ENCODE results near the gene KCNQ5. TPM values are rescaled to one million over a fixed set of nuclear protein-coding genes. Genes with fewer than 3 reads are reported as not detected.
A peak's percentile ranks its signal among the peaks of the same experiment; 100 is the strongest.

The KCNQ5 gene
- total RNA-seq, 2 experiments from 2014 or later = 10.0 to 11.8 TPM

DNA sequence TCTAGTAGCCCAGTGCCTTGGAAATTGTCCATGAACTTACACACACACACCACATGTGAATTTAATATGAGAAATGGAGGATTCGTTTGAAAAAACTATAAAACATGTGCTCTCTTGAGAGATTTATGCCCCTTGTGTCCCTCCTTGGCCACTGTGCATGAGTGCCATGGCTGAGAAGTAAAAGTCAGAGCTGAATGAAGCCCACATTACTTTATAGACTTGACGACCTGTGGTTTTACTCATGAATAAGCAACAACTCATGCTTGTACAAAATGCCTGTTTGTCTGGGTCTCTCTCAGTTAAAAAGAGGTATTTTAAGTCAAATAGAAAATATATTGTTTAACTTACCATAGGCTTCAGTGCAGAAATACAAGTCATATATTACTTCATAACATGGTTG lies 102.7 kb downstream of the KCNQ5 start:
- CTCF ChIA-PET = no interaction called here
- no peak for DNase-seq
- Mint-ChIP-seq H3K27ac (no peak overlapping the region), H3K4me3 (no peak overlapping the region), H3K27me3 (ENCODE audit: low read depth) (no peaks in the 10 kb centered on the region), H3K9me3 (ENCODE audit: insufficient read depth) (no peaks in the 10 kb centered on the region), H3K36me3 (ENCODE audit: low read depth) (peaks cover 4% of the 10 kb centered on the region), H3K4me1 (ENCODE audit: low read depth) (no peaks in the 10 kb centered on the region)
- POLR2A ChIA-PET = no interaction called here
- no peak for ATAC-seq

DNA sequence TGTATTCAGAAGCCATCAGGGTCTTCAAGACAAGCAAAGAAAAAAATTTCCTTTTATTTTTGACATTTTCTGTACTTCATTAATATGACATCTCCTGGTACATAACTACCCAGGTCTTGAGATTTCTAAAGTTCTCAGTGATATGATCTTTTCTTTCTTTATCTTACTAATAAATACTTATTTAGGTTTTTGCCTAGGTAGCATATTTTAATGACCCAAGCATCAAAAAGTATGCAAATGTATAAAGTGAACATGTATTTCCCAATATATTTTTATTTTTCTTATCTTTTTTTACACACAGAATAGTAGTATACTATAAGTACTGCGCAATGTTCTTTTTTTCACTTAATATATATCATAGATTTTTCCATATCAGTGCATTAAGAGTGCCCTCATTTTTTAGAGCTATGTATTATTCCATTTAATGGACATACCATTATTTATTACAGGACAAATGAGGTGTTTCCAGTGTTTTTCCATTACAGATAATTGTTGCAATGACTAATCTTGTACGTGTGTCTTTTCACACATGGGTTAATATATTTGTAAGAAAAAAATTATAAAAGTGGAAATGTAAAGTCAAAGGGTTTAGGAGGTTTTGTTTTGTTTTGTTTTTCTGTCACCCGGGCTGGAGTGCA lies 107.0 kb downstream of the KCNQ5 start:
- no peaks in the 10 kb centered on the region for H3K27me3 Mint-ChIP-seq (ENCODE audit: low read depth)
- no peak for DNase-seq
- H3K9me3 Mint-ChIP-seq (ENCODE audit: insufficient read depth) = no peaks in the 10 kb centered on the region
- H3K36me3 Mint-ChIP-seq (ENCODE audit: low read depth) = peaks cover 2% of the 10 kb centered on the region
- no peak for ATAC-seq
- no peak overlapping the region for H3K27ac Mint-ChIP-seq
- H3K4me3 Mint-ChIP-seq = no peak overlapping the region
- H3K4me1 Mint-ChIP-seq (ENCODE audit: low read depth) = no peaks in the 10 kb centered on the region
- POLR2A ChIA-PET = no interaction called here
- CTCF ChIA-PET = no interaction called here

DNA sequence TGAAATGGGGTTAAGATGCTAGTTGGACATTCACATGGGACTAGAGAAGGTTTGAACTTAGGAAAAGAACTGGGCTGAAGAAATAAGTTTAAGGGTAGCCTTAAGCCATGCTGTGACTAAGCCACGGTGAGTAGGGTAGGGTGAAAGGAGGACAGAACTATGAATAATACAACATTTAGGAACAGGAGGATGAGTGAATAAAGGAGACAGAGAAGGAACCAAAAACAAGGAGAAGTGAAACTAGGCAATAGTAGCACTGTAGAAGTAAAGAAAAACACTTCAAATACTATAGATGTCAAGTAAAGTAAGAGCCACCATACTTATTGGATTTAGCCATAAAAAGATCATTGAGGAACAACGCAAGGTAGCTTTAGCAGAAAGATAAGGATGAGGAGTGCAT lies 111.2 kb downstream of the KCNQ5 start:
- no peak for DNase-seq
- H3K27me3 Mint-ChIP-seq (ENCODE audit: low read depth) = no peaks in the 10 kb centered on the region
- ChIA-PET POLR2A (no interaction called here), CTCF (no interaction called here)
- ATAC-seq = no peak
- peaks cover 6% of the 10 kb centered on the region for H3K36me3 Mint-ChIP-seq (ENCODE audit: low read depth)
- no peak overlapping the region for H3K27ac Mint-ChIP-seq
- no peak overlapping the region for H3K4me3 Mint-ChIP-seq
- no peaks in the 10 kb centered on the region for H3K4me1 Mint-ChIP-seq (ENCODE audit: low read depth)
- H3K9me3 Mint-ChIP-seq (ENCODE audit: insufficient read depth) = peaks cover 4% of the 10 kb centered on the region

DNA sequence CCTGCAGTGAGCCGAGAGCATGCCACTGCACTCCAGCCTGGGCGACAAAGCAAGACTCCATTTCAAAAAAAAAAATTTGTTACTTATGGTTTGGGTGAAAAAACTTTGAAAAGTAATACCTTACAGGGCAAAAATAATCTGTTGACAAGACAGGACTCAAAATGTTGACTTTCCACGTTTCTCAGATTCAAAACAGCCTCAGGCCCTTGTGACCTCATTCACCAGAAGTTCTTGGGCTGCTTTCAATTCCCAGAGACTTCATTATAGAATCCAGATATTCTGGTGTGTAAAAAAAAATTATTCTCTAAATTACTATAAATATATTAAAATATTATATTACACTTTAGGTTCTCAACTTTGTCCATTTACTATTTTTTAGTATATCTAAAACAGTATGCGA lies 116.2 kb downstream of the KCNQ5 start:
- no peak overlapping the region for H3K27ac Mint-ChIP-seq
- no peak for ATAC-seq
- ChIA-PET POLR2A (no interaction called here), CTCF (interaction anchor here (1.6 kb wide), 1 partner anchor 118 kb away, joined by 4 read pairs; no protein-coding TSS in a partner anchor)
- no peaks in the 10 kb centered on the region for H3K27me3 Mint-ChIP-seq (ENCODE audit: low read depth)
- peaks cover 31% of the 10 kb centered on the region for H3K4me1 Mint-ChIP-seq (ENCODE audit: low read depth)
- H3K9me3 Mint-ChIP-seq (ENCODE audit: insufficient read depth) = peaks cover 4% of the 10 kb centered on the region
- H3K4me3 Mint-ChIP-seq = no peak overlapping the region
- DNase-seq = no peak
- peaks cover 6% of the 10 kb centered on the region for H3K36me3 Mint-ChIP-seq (ENCODE audit: low read depth)

DNA sequence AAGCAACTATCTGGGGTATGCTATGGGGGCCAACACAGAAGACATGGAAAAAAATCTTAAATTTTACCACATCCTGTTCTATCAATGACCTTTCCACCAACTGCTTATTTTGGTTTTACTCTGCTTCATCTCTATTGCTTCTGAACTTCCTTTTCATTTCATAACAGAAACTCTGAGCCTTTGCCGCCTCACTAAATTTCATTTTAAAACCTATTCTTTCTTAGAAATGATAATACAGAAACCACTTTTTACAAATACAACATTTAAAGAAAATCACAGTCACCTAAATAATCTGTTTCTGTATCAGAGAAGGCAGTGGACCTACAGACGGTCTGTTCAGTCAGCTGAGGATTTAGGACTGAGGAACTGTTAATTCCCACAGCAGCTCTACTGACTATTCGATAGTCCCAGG lies 117.5 kb downstream of the KCNQ5 start:
- no peak for DNase-seq
- H3K4me1 Mint-ChIP-seq (ENCODE audit: low read depth) = peaks cover 31% of the 10 kb centered on the region
- peak; percentile 57 for ATAC-seq
- H3K4me3 Mint-ChIP-seq = no peak overlapping the region
- peaks cover 6% of the 10 kb centered on the region for H3K36me3 Mint-ChIP-seq (ENCODE audit: low read depth)
- peaks cover 4% of the 10 kb centered on the region for H3K9me3 Mint-ChIP-seq (ENCODE audit: insufficient read depth)
- peak overlapping the region; percentile 40 for H3K27ac Mint-ChIP-seq
- CTCF ChIA-PET = interaction anchor here (0.6 kb wide), 1 partner anchor 88 kb away, joined by 3 read pairs; no protein-coding TSS in a partner anchor
- POLR2A ChIA-PET = no interaction called here
- no peaks in the 10 kb centered on the region for H3K27me3 Mint-ChIP-seq (ENCODE audit: low read depth)

DNA sequence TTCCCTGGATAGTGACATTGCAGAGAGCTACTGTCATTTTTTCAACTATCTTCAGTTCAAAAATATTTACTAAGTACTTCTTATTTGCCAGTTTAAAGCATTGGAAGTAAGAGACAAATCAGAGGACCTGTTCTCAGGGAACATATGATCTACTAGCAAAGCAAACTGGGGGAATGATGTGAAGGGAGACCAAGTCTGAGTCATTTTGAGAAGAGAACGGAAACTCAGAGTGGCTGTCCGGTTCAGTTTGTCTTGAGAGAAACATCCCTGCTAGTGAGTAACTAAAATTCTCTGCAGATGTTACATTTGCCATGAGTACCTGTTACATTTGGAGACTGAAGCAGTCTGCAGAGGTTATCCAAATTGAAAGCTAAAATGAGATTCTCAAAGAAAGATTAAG lies 118.3 kb downstream of the KCNQ5 start:
- no peak for DNase-seq
- CTCF ChIA-PET = no interaction called here
- Mint-ChIP-seq H3K4me1 (ENCODE audit: low read depth) (peaks cover 31% of the 10 kb centered on the region), H3K9me3 (ENCODE audit: insufficient read depth) (peaks cover 4% of the 10 kb centered on the region), H3K4me3 (no peak overlapping the region), H3K27ac (no peak overlapping the region), H3K27me3 (ENCODE audit: low read depth) (no peaks in the 10 kb centered on the region), H3K36me3 (ENCODE audit: low read depth) (peaks cover 6% of the 10 kb centered on the region)
- ATAC-seq = no peak
- POLR2A ChIA-PET = no interaction called here

DNA sequence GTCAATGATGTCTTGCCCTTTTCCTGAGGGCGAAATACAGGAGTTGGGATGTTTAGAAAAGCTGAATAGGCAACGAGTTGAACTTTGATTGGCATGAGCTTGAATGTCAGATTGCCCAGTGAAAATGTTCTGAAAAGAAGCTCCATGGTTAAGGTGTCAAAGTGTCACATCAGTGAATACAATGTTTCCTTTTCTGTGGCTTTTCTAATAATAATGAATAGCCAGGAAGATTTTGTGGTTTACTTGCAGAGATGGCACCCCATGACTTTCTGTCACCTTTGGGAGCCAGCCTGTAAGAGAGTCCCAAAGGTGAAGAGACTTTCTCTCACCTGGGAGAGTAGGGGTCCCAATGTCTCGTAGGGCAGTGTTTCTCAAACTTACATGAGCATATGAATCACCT lies 119.2 kb downstream of the KCNQ5 start:
- H3K27me3 Mint-ChIP-seq (ENCODE audit: low read depth) = no peaks in the 10 kb centered on the region
- H3K4me3 Mint-ChIP-seq = no peak overlapping the region
- peaks cover 4% of the 10 kb centered on the region for H3K36me3 Mint-ChIP-seq (ENCODE audit: low read depth)
- ATAC-seq (no peak), DNase-seq (no peak)
- ChIA-PET CTCF (interaction anchor here (0.9 kb wide), 1 partner anchor 1467 kb away, joined by 3 read pairs; no protein-coding TSS in a partner anchor), POLR2A (no interaction called here)
- H3K27ac Mint-ChIP-seq = peak overlapping the region; percentile 28
- H3K4me1 Mint-ChIP-seq (ENCODE audit: low read depth) = peaks cover 31% of the 10 kb centered on the region
- peaks cover 2% of the 10 kb centered on the region for H3K9me3 Mint-ChIP-seq (ENCODE audit: insufficient read depth)

DNA sequence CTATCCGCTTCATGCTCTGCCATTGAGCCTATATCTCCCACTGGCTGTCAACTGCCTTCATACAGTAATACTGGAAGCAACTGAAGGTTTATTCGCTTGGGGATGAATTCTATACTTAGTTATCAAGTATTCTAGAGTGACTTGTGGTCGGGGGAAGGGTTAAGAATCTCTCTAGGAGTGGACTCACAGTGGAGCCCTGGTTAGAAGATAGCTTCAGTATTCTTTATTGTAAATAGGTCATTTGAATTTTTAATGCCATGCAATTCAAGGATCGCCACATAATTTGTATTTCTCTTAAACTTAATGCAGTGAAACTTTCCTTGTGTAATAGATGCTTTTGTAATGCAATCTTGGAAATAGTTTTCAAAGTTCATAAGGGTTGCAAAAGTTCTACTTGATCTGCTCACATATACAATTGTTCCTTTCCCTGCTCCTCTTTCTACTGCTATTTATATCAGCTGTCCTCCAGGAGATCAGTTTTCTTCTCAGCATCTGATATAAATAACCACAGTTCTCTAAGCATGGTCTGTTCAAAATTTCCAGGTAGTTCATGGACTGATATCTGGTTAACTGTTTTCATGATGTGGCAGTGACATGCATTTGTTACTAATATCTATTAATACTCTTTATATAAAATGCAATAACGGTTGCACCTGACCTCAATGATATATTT lies 120.3 kb downstream of the KCNQ5 start:
- H3K9me3 Mint-ChIP-seq (ENCODE audit: insufficient read depth) = no peaks in the 10 kb centered on the region
- ATAC-seq (no peak), DNase-seq (no peak)
- ChIA-PET POLR2A (no interaction called here), CTCF (interaction anchor here (2.1 kb wide), 1 partner anchor 125 kb away, joined by 6 read pairs; no protein-coding TSS in a partner anchor)
- H3K4me1 Mint-ChIP-seq (ENCODE audit: low read depth) = peaks cover 31% of the 10 kb centered on the region
- no peaks in the 10 kb centered on the region for H3K27me3 Mint-ChIP-seq (ENCODE audit: low read depth)
- H3K4me3 Mint-ChIP-seq = no peak overlapping the region
- no peak overlapping the region for H3K27ac Mint-ChIP-seq
- H3K36me3 Mint-ChIP-seq (ENCODE audit: low read depth) = peaks cover 4% of the 10 kb centered on the region

DNA sequence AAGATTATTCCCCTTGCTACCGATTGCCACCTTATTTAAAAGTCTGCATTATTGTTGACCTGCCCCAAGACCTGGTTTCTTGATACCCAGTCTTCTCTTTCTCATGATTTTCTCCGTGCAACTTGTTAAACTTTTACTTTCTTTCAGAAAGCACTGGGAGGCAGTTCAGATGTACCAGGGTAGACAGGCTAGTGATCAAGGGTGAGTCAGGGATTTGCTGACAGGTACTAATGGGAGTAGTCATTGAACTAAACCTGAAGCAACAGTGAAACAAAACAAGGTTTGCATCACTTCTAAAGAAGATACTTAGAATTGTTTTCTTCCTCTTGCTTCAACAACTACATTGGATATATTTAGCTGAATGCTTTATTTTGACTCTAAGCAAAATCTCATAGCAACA lies 124.4 kb downstream of the KCNQ5 start:
- no peak for DNase-seq
- Mint-ChIP-seq H3K9me3 (ENCODE audit: insufficient read depth) (no peaks in the 10 kb centered on the region), H3K36me3 (ENCODE audit: low read depth) (no peaks in the 10 kb centered on the region), H3K27ac (no peak overlapping the region), H3K4me1 (ENCODE audit: low read depth) (peaks cover 4% of the 10 kb centered on the region), H3K27me3 (ENCODE audit: low read depth) (no peaks in the 10 kb centered on the region), H3K4me3 (no peak overlapping the region)
- no peak for ATAC-seq
- CTCF ChIA-PET = no interaction called here
- POLR2A ChIA-PET = no interaction called here

DNA sequence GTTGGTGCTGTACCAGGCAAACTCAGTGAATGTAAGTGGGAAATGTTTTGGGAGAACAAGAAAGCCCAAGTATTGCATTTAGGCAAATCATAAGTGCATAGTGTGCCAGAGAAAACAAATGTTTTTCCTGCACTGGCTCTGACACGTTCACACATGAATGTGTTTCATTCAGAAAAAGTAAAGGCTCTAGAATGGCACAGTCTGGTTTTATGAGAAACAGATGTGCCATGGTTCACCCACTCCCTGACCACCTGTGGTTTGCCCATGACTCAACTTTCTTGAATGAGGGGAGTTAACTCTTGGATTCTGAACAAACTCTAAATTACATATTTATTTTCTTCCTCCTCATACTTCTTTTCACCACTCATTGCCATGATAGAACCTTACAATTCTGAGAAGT lies 126.9 kb downstream of the KCNQ5 start:
- ChIA-PET CTCF (no interaction called here), POLR2A (no interaction called here)
- no peak for ATAC-seq
- Mint-ChIP-seq H3K4me1 (ENCODE audit: low read depth) (no peaks in the 10 kb centered on the region), H3K36me3 (ENCODE audit: low read depth) (no peaks in the 10 kb centered on the region), H3K27me3 (ENCODE audit: low read depth) (no peaks in the 10 kb centered on the region), H3K27ac (no peak overlapping the region), H3K4me3 (no peak overlapping the region), H3K9me3 (ENCODE audit: insufficient read depth) (no peaks in the 10 kb centered on the region)
- no peak for DNase-seq

DNA sequence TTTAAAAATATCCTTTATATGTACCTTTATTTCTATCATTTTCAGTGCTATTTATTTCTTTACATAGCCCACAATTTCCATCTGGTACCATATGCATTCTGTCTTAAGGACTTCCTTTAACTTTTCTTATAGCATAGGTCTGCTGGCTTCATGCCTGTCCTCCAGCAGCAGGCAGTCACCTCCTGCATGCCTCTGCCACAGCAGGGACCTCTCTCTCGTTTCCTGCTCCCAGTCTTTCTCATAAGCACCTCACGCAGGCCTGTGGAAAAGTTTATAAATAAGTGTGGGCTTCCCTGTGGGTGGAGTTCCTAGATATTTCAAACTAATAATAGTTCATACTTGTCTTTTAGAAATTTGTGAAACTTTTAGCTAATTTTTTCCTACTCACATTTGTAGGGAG lies 133.9 kb downstream of the KCNQ5 start:
- Mint-ChIP-seq H3K9me3 (ENCODE audit: insufficient read depth) (no peaks in the 10 kb centered on the region), H3K4me1 (ENCODE audit: low read depth) (no peaks in the 10 kb centered on the region), H3K27ac (no peak overlapping the region), H3K27me3 (ENCODE audit: low read depth) (no peaks in the 10 kb centered on the region), H3K36me3 (ENCODE audit: low read depth) (no peaks in the 10 kb centered on the region), H3K4me3 (no peak overlapping the region)
- ATAC-seq (no peak), DNase-seq (no peak)
- ChIA-PET CTCF (interaction anchor here (1.6 kb wide), 1 partner anchor 140 kb away, joined by 3 read pairs; no protein-coding TSS in a partner anchor), POLR2A (no interaction called here)

DNA sequence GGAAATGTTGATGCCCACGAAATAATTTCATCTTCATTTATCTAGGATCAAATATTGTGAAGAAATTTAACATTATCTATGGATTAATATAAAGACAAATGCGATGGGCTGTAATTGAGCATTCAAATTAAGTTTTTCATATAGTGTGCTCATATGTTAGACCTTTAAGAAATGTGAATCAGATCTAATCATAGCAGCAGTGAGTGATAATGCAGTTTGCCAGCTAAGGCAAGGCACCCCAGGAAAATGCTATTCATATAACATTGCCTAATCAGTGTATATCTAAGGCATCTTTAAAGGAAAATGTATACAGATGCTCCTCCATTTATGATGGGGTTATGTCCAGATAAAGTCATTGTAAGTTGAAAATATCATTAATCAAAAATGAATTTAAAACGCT lies 135.2 kb downstream of the KCNQ5 start:
- no peaks in the 10 kb centered on the region for H3K9me3 Mint-ChIP-seq (ENCODE audit: insufficient read depth)
- H3K27ac Mint-ChIP-seq = no peak overlapping the region
- H3K4me3 Mint-ChIP-seq = no peak overlapping the region
- H3K27me3 Mint-ChIP-seq (ENCODE audit: low read depth) = no peaks in the 10 kb centered on the region
- ATAC-seq = no peak
- POLR2A ChIA-PET = no interaction called here
- DNase-seq = no peak
- no peaks in the 10 kb centered on the region for H3K4me1 Mint-ChIP-seq (ENCODE audit: low read depth)
- CTCF ChIA-PET = no interaction called here
- no peaks in the 10 kb centered on the region for H3K36me3 Mint-ChIP-seq (ENCODE audit: low read depth)

DNA sequence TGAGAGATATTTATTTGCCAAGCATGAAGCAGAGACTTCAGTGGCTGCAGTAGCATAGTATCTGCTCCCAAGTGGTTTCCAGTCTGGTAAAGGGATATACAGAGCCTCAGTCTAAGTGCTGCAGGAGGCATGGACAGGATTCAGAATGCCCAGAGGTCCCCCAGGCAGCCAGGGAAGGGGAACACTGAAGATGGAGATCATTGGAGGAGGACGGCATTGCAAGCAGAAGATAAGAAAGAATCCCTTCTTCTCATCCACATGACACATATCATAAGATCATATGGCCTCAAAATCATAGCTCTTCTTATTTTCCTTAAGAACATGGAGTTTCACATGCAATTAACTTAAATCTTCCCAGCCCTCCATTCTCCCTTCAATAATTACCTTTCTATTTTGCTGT lies 136.1 kb downstream of the KCNQ5 start:
- Mint-ChIP-seq H3K27ac (no peak overlapping the region), H3K4me1 (ENCODE audit: low read depth) (no peaks in the 10 kb centered on the region), H3K27me3 (ENCODE audit: low read depth) (no peaks in the 10 kb centered on the region), H3K36me3 (ENCODE audit: low read depth) (no peaks in the 10 kb centered on the region), H3K9me3 (ENCODE audit: insufficient read depth) (no peaks in the 10 kb centered on the region), H3K4me3 (no peak overlapping the region)
- CTCF ChIA-PET = no interaction called here
- ATAC-seq (no peak), DNase-seq (no peak)
- POLR2A ChIA-PET = no interaction called here
